KMS-11 (cell line): ENCODE measurements around the gene HOXA3.

Source experiments
- H2AFZ ChIP-seq: fragments of 200-600 bp; sonication (generic); 2 replicates; pipeline ENCODE4 v1.6.1; 2016; ENCODE audit warnings: antibody characterized with exemption, mixed run types, low read depth
- H3K27ac ChIP-seq: fragments of 200-600 bp; sonication (generic); 2 replicates; pipeline ENCODE4 v1.6.1; 2016; ENCODE audit warnings: mild to moderate bottlenecking, mixed run types
- H3K27me3 ChIP-seq: fragments of 200-600 bp; sonication (generic); 2 replicates; pipeline ENCODE4 v1.6.1; 2017; ENCODE audit warnings: mild to moderate bottlenecking, low read depth, mixed run types, moderate library complexity; ENCODE audit not compliant: insufficient read depth
- H3K36me3 ChIP-seq: fragments of 200-600 bp; sonication (generic); 2 replicates; pipeline ENCODE4 v1.6.1; 2017; ENCODE audit warnings: mild to moderate bottlenecking, mixed run types; ENCODE audit not compliant: insufficient read depth
- H3K4me1 ChIP-seq: fragments of 200-600 bp; sonication (generic); 2 replicates; pipeline ENCODE4 v1.6.1; 2016; ENCODE audit warnings: mild to moderate bottlenecking, low read depth, mixed run types; ENCODE audit not compliant: poor library complexity, severe bottlenecking
- H3K4me2 ChIP-seq: fragments of 200-600 bp; sonication (generic); 2 replicates; pipeline ENCODE4 v1.7.0; 2016; ENCODE audit warnings: mild to moderate bottlenecking, mixed run types
- H3K4me3 ChIP-seq: fragments of 200-600 bp; sonication (generic); IDR thresholded peaks from 2 replicates; pipeline ENCODE4 v1.6.1; 2017; ENCODE audit warnings: low read depth, low read length, mixed read lengths; ENCODE audit not compliant: insufficient read depth
- H3K79me2 ChIP-seq: fragments of 200-600 bp; sonication (generic); 2 replicates; pipeline ENCODE4 v1.6.1; 2016; ENCODE audit warnings: low read depth, mixed run types; ENCODE audit not compliant: insufficient read depth
- H3K9ac ChIP-seq: fragments of 200-600 bp; sonication (generic); 2 replicates; pipeline ENCODE4 v1.6.1; 2016; ENCODE audit warnings: mild to moderate bottlenecking, mixed run types
- H4K20me1 ChIP-seq: fragments of 200-600 bp; sonication (generic); 2 replicates; pipeline ENCODE4 v1.6.1; 2016; ENCODE audit warnings: mild to moderate bottlenecking, mixed run types; ENCODE audit not compliant: insufficient read depth
- TF ChIP-seq, protein P1 (sequence below): fragments of 200-600 bp; sonication (generic); conservative IDR thresholded peaks from 2 replicates; pipeline ENCODE4 v1.6.1; 2017; ENCODE audit warnings: low read depth, mild to moderate bottlenecking, antibody characterized with exemption, low read length, moderate library complexity, mixed read lengths

The HOXA3 gene

DNA sequence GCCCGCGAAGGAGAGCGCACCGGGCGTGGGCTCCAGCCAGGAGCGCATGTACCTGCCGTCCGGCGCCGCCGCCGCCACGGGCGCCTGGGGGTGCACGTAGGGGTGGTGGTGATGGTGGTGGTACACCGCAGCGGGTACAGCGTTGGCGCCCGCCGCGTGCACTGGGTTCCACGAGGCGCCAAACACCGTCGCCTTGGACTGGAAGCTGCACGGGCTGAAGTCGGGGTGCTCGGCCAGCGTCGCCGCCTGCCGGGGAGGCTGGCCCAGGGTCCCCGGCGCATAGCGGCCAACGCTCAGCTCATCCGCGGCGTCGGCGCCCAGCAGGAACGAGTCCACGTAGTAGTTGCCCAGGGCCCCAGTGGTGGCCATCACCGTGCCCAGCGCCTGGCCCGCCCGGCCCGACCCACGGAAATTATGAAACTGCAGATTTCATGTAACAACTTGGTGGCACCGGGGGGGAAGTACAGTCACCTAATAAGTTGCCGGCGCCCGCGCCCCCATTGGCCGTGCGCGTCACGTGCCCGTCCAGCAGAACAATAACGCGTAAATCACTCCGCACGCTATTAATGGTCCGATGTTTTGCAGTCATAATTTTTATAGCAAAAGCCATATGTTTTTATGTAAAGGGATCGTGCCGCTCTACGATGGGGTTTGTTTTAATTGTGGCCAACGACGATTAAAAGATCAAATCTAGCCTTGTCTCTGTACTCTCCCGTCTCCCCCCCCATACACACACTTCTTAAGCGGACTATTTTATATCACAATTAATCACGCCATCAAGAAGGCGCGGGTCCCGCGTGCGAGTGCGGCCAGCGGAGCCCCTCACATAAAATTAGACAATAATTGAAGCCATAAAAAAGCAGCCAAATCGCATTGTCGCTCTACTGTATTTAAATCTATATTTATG is 13.0 kb upstream of the HOXA3 start, which contains the start of gene HOXA9:
Gene HOXA9 (minus strand): TSS at position 449 of the 907 bp plus-strand sequence. CDS start 80 bp downstream, at position 369.
- H3K79me2 ChIP-seq: no peaks in the 10 kb centered on the region
- TF ChIP-seq, protein P1, sequence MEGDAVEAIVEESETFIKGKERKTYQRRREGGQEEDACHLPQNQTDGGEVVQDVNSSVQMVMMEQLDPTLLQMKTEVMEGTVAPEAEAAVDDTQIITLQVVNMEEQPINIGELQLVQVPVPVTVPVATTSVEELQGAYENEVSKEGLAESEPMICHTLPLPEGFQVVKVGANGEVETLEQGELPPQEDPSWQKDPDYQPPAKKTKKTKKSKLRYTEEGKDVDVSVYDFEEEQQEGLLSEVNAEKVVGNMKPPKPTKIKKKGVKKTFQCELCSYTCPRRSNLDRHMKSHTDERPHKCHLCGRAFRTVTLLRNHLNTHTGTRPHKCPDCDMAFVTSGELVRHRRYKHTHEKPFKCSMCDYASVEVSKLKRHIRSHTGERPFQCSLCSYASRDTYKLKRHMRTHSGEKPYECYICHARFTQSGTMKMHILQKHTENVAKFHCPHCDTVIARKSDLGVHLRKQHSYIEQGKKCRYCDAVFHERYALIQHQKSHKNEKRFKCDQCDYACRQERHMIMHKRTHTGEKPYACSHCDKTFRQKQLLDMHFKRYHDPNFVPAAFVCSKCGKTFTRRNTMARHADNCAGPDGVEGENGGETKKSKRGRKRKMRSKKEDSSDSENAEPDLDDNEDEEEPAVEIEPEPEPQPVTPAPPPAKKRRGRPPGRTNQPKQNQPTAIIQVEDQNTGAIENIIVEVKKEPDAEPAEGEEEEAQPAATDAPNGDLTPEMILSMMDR: no peak

GRCh38 chr7:27164367-27165088 is 12.1 kb upstream of the HOXA3 start:
- TF ChIP-seq, protein P1: no peak
- Histone ChIP-seq H3K4me1 (no peaks in the 10 kb centered on the region), H3K27ac (no peak overlapping the region), H3K36me3 (no peaks in the 10 kb centered on the region), H2AFZ (no peak overlapping the region), H3K9ac (no peak overlapping the region), H3K79me2 (no peaks in the 10 kb centered on the region), H3K4me2 (no peak overlapping the region), H3K4me3 (no peak overlapping the region), H4K20me1 (no peaks in the 10 kb centered on the region), H3K27me3 (no peaks in the 10 kb centered on the region)

More for the DNA sequence above, 13.0 kb upstream of the HOXA3 start, which contains the start of gene HOXA9:
- H3K4me3 ChIP-seq: no peak within 1 kb of the TSS
- no peaks in the 10 kb centered on the region for H3K4me1 ChIP-seq
- no peak within 1 kb of the TSS for H2AFZ ChIP-seq
- H3K9ac ChIP-seq: no peak within 1 kb of the TSS
- no peaks in the 10 kb centered on the region for H3K27me3 ChIP-seq
- H3K4me2 ChIP-seq: no peak within 1 kb of the TSS
- H3K36me3 ChIP-seq: no peaks in the 10 kb centered on the region
- no peak within 1 kb of the TSS for H3K27ac ChIP-seq
- H4K20me1 ChIP-seq: no peaks in the 10 kb centered on the region

- Histone ChIP-seq H4K20me1 (no peaks in the 10 kb centered on the region), H2AFZ (no peak overlapping the region), H3K36me3 (no peaks in the 10 kb centered on the region), H3K27me3 (no peaks in the 10 kb centered on the region), H3K4me2 (no peak overlapping the region), H3K79me2 (no peaks in the 10 kb centered on the region), H3K9ac (no peak overlapping the region), H3K27ac (no peak overlapping the region), H3K4me3 (no peak overlapping the region), H3K4me1 (no peaks in the 10 kb centered on the region)
- TF ChIP-seq, protein P1: no peak
These were observed 11.6 kb upstream of the HOXA3 start for GRCh38 chr7:27164045-27164366.

DNA sequence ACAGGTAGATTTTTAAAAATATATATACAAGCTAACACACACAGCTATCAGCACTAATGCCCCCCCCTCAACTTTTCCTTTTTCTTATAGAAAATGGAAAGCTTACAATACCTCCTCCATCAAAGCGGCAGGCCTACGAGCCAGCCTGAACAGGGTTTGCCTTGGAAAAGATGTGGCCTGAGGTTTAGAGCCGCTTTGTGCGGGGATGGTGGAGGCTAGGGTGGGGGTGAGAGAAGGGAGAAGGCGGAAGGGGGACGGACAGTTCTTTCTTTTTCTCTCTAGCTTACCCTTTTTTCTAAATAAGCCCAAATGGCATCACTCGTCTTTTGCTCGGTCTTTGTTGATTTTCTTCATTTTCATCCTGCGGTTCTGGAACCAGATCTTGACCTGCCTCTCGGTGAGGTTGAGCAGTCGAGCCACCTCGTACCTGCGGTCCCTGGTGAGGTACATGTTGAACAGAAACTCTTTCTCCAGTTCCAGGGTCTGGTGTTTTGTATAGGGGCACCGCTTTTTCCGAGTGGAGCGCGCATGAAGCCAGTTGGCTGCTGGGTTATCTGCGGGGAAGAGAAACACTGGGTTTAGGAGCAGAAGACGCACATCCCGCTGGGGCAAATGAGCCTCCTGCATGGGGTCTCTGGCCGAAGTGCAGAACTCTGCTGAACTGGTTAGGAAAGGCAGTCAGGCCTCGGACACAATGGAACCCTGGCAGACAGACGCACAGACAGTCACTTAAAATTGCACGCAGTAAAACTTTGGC is 11.1 kb upstream of the HOXA3 start:
- no peaks in the 10 kb centered on the region for H4K20me1 ChIP-seq
- no peak overlapping the region for H3K27ac ChIP-seq
- no peak overlapping the region for H3K4me3 ChIP-seq
- no peaks in the 10 kb centered on the region for H3K36me3 ChIP-seq
- no peaks in the 10 kb centered on the region for H3K79me2 ChIP-seq
- H3K9ac ChIP-seq: no peak overlapping the region
- no peak overlapping the region for H3K4me2 ChIP-seq
- TF ChIP-seq, protein P1: no peak
- no peak overlapping the region for H2AFZ ChIP-seq
- H3K27me3 ChIP-seq: no peaks in the 10 kb centered on the region
- no peaks in the 10 kb centered on the region for H3K4me1 ChIP-seq
